GM12878 (cell line): Measurements from ENCODE around the gene KMT2E. TPM values are rescaled to one million over a fixed set of nuclear protein-coding genes. Genes with fewer than 3 reads are reported as not detected.

Source experiments
- ATAC-seq: fragments of 200-7000 bp; cut with Tn5 transposase; 3 replicates; pipeline ENCODE4 v1.9.1; 2020; ENCODE audit warnings: mild to moderate bottlenecking, moderate library complexity
- BruUV-seq: library from RNA; stranded (reverse); fragments of 400-500 nt; replicated peaks from 2 replicates; lab custom pipeline; 2021; lab: Mats Ljungman, UMichigan
- CTCF ChIA-PET: fragments of 300-600 bp; sonication (Branson Sonifier 250); formaldehyde crosslinking; extraction: SDS; loops from one replicate; lab custom pipeline; 2021; ENCODE audit warnings: inconsistent platforms; lab: Yijun Ruan, JAX
- POLR2A ChIA-PET: fragments of 350-600 bp; formaldehyde crosslinking; extraction: SDS; loops from one replicate; lab custom pipeline; 2021; ENCODE audit warnings: inconsistent platforms; lab: Charles Lee
- RAD21 ChIA-PET: fragments of 300-600 bp; sonication (Branson Sonifier 250); formaldehyde crosslinking; loops from one replicate; lab custom pipeline; 2023; ENCODE audit warnings: antibody characterized with exemption; ENCODE audit not compliant: unreplicated experiment; lab: Charles Lee
- SMC1A ChIA-PET: fragments of 300-600 bp; sonication (Branson Sonifier 250); formaldehyde crosslinking; loops from one replicate; lab custom pipeline; 2023; ENCODE audit not compliant: unreplicated experiment, uncharacterized antibody; lab: Charles Lee
- DNase-seq: peaks from one replicate; pipeline ENCODE4 v3.0.0-alpha.2; 2011; ENCODE audit warnings: low read depth, low spot score
- FAIRE-seq: peaks from 3 replicates; lab custom pipeline; 2011; peaks lifted over from hg19 to GRCh38; lab: Jason Lieb, UNC
- H2AFZ ChIP-seq: 2 replicates; pipeline ENCODE4 v1.6.0; 2011; ENCODE audit warnings: low read depth, low read length, control low read depth; ENCODE audit not compliant: control insufficient read depth
- H3K27ac ChIP-seq: 2 replicates; pipeline ENCODE4 v1.5.1; 2011; ENCODE audit warnings: control low read depth; ENCODE audit not compliant: control insufficient read depth, insufficient read depth
- H3K27me3 ChIP-seq, 2 experiments: replicated peaks in 1 of 2; 2 replicates each; pipeline versions ENCODE4 v1.6.0 to v1.6.1; 2011; ENCODE audit warnings: low read length in 1 of 2; ENCODE audit not compliant: control insufficient read depth in 2 of 2, insufficient read depth in 2 of 2
- H3K36me3 ChIP-seq, 2 experiments: 2 replicates each; pipeline ENCODE4 v1.5.1; 2011; ENCODE audit warnings: low read length in 1 of 2; ENCODE audit not compliant: control insufficient read depth in 2 of 2, insufficient read depth in 2 of 2
- H3K4me1 ChIP-seq: 2 replicates; pipeline ENCODE4 v1.6.1; 2011; ENCODE audit warnings: mild to moderate bottlenecking, low read length, moderate library complexity, mixed read lengths; ENCODE audit not compliant: control insufficient read depth, insufficient read depth
- H3K4me2 ChIP-seq: 2 replicates; pipeline ENCODE4 v1.6.0; 2011; ENCODE audit warnings: control low read depth; ENCODE audit not compliant: control insufficient read depth, insufficient read depth
- H3K4me3 ChIP-seq: fragments of 200-600 bp; sonication (generic); 2 replicates; pipeline ENCODE4 v1.5.1; 2016
- H3K79me2 ChIP-seq: 2 replicates; pipeline ENCODE4 v1.6.0; 2011; ENCODE audit warnings: low read length; ENCODE audit not compliant: control insufficient read depth, insufficient read depth
- H3K9ac ChIP-seq: 2 replicates; pipeline ENCODE4 v1.8.0; 2011; ENCODE audit warnings: low read length, control low read depth, mixed read lengths; ENCODE audit not compliant: control insufficient read depth, insufficient read depth
- H3K9me3 ChIP-seq: replicated peaks from 3 replicates; pipeline ENCODE4 v1.5.1; 2011; ENCODE audit warnings: mild to moderate bottlenecking, low read length; ENCODE audit not compliant: control insufficient read depth, insufficient read depth
- H4K20me1 ChIP-seq: 2 replicates; pipeline ENCODE4 v1.6.0; 2011; ENCODE audit not compliant: control insufficient read depth, insufficient read depth
- GABPA ChIP-seq: IDR thresholded peaks from 2 replicates; pipeline ENCODE4 v1.6.1; 2014; ENCODE audit warnings: antibody characterized with exemption, low read depth, mild to moderate bottlenecking, inconsistent platforms
- POLR2AphosphoS5 ChIP-seq: IDR thresholded peaks from 2 replicates; pipeline ENCODE4 v1.6.1; 2011; ENCODE audit warnings: mild to moderate bottlenecking, low read length, inconsistent platforms
- YY1 ChIP-seq: IDR thresholded peaks from 2 replicates; pipeline ENCODE4 v1.6.1; 2011; ENCODE audit warnings: low read depth, mild to moderate bottlenecking, low read length
- ZNF622 ChIP-seq: fragments of 450-650 bp; IDR thresholded peaks from 2 replicates; pipeline ENCODE4 v1.6.1; 2017; ENCODE audit warnings: mild to moderate bottlenecking, inconsistent platforms
- WGBS: methylation state at CpG from one replicate; pipeline ENCODE4 v1.1.6; 2016; ENCODE audit warnings: low lambda C conversion rate; ENCODE audit not compliant: insufficient replicate concordance, insufficient coverage; ENCODE audit errors: missing lambda C conversion rate; 5-methylcytosine and 5-hydroxymethylcytosine counted together
- in situ Hi-C: fragments of 300-500 bp; cut with MboI; formaldehyde crosslinking; loops from 9 replicates; pipeline ENCODE4 v1.14.3; 2018; ENCODE audit warnings: mixed read lengths
- intact Hi-C: fragments of 100-400 bp; cut with micrococcal nuclease; formaldehyde crosslinking; loops from one replicate; pipeline ENCODE4 v1.14.2; 2022; ENCODE audit not compliant: unreplicated experiment
- polyA plus RNA-seq, 11 experiments: library from polyadenylated mRNA; depleted of rRNA in 4 of 11; unstranded in 6 of 11; stranded (reverse) in 5 of 11; fragments of >200 nt; fragmentation: Nextera tagmentation in 4 of 11; fragmentation: Illumina TruSeq in 1 of 11; extraction: Ambion mirVana in 4 of 11; extraction: Trizol in 1 of 11; gene quantifications; 1 replicate in 1 of 11; 2 replicates in 10 of 11; pipeline versions ENCODE4 v1.2.1 to v1.2.3, GENCODE V29; 2011 to 2016; ENCODE audit warnings: inconsistent platforms in 2 of 11, missing spikeins in 2 of 11, low read depth in 1 of 11
- total RNA-seq, 4 experiments: library from RNA; depleted of rRNA in 3 of 4; stranded (reverse); fragments of >200 nt in 3 of 4; fragmentation: Illumina TruSeq in 1 of 4; extraction: Trizol in 1 of 4; gene quantifications; 2 replicates each; pipeline versions ENCODE4 v1.2.1 to v1.2.3, GENCODE V29; 2013 to 2021

Gene KMT2E
- total and polyA plus RNA-seq, 10 of the 15 experiments (the other 5 are each of a cell fraction or from before 2014, with no cell fraction given) = 13.2 to 68.1 (median 34.1) TPM

DNA sequence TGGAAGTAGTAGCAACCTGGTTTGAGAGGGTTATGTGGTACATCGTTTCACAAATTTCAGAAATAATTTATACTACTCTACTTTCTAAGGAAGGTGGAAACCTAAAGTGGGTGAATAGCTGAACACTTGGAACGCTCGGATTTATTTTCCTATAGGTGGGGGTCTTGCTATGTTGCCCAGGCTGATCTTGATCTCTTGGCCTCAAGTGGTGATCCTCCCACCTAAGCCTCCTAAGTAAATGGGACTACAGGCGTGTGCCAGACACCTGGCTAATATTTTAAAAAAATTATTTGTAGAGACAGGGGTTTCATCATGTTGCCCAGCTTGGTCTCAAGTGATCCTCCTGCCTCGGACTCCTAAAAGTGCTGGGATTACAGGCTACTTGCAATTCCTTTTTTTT lies 6.7 kb upstream of the KMT2E start:
- Histone ChIP-seq H3K4me2 (peak overlapping the region; percentile 35), H3K27me3 (no peaks in the 10 kb centered on the region), H3K36me3 (peaks cover 0 to 9% of the 10 kb centered on the region in 2 experiments; a peak in 2 of 4 replicates), H3K9me3 (no peaks in the 10 kb centered on the region; the same call in 1 of the 3 replicates), H3K4me3 (0 out of 2 replicates have a peak overlapping the region, but pooled peaks have one; percentile 18), H2AFZ (no peak overlapping the region), H3K4me1 (peaks cover 6% of the 10 kb centered on the region), H4K20me1 (no peaks in the 10 kb centered on the region; the same call in none of the 2 replicates), H3K79me2 (peaks cover 99% of the 10 kb centered on the region), H3K27ac (no peak overlapping the region), H3K9ac (no peak overlapping the region)
- intact Hi-C loops = no loop called here
- TF ChIP-seq YY1 (no peak), POLR2AphosphoS5 (0 out of 2 replicates have a peak, but pooled peaks have one; percentile 10), GABPA (no peak), ZNF622 (no peak)
- WGBS = 86% methylated on average over 5 of the region's 5 CpGs
- in situ Hi-C loops = loop anchor here (25.0 kb wide), 1 partner anchor 1280 kb away; the partner anchor contains the start of gene NAMPT
- no peak for ATAC-seq
- POLR2A ChIA-PET = interaction anchor here (0.6 to 3.7 kb wide), 12 partner anchors 8 to 81 kb away, joined by 3 to 17 read pairs (median 4); no protein-coding TSS in a partner anchor
- BruUV-seq = no TSS peak
- RAD21 ChIA-PET = interaction anchor here (0.7 to 8.9 kb wide), 11 partner anchors 9 to 84 kb away, joined by 3 to 112 read pairs (median 4); no protein-coding TSS in a partner anchor
- no peak for FAIRE-seq
- CTCF ChIA-PET = interaction anchor here (0.8 to 3.1 kb wide), 6 partner anchors 17 to 64 kb away, joined by 3 to 16 read pairs (median 3); no protein-coding TSS in a partner anchor
- no peak for DNase-seq
- SMC1A ChIA-PET = interaction anchor here (0.7 to 13.2 kb wide), 13 partner anchors 9 to 110 kb away, joined by 3 to 270 read pairs (median 4); no protein-coding TSS in a partner anchor
